Measurements from ENCODE around the gene R3HDM2.

R3HDM2 gene

DNA sequence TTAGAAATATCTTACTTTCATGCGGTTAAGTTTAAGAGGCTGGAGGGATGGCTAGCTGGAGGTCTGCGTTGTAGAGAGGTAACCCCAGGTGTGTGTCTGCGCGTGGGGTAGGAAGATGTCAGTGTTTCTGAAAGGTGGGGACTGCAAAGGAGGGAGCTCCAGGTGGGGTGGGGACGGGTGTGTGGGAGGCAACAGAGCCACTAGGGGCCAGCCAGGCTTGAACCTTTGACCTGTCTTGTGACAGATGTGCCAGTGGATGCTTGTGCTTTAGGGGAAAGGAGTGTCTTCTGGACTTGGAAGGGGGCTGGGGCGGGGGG lies 29.6 kb upstream of the R3HDM2 start:
- H3K4me3 ChIP-seq (ENCODE audit: low read depth in 1 of 5, low read length in 5 of 5): peak overlapping the region in 4 of 5 donors; percentile 44 to 70 (median 65)
- no peak overlapping the region for H3K9ac ChIP-seq (ENCODE audit: low read length in 5 of 5)
- H3K27me3 ChIP-seq (ENCODE audit: control insufficient read depth in 5 of 5, insufficient read depth in 4 of 5, low read length in 5 of 5): peaks cover 0 to 20% (median 6%) of the 10 kb centered on the region in 5 donors
- H3K9me3 ChIP-seq (ENCODE audit: control insufficient read depth in 5 of 5, low read length in 5 of 5): no peaks in the 10 kb centered on the region
- H3K4me1 ChIP-seq (ENCODE audit: control insufficient read depth in 5 of 5, insufficient read depth in 5 of 5, low read length in 5 of 5): peaks cover 5 to 41% (median 36%) of the 10 kb centered on the region in 5 donors
- no peak overlapping the region for H3K27ac ChIP-seq (ENCODE audit: low read depth, low read length)
- H3K36me3 ChIP-seq (ENCODE audit: control insufficient read depth in 5 of 5, insufficient read depth in 5 of 5, low read length in 5 of 5): no peaks in the 10 kb centered on the region

- Histone ChIP-seq H3K9me3 (ENCODE audit: control insufficient read depth in 5 of 5, low read length in 5 of 5) (no peaks in the 10 kb centered on the region), H3K36me3 (ENCODE audit: control insufficient read depth in 5 of 5, insufficient read depth in 5 of 5, low read length in 5 of 5) (no peaks in the 10 kb centered on the region), H3K9ac (ENCODE audit: low read length in 5 of 5) (peak within 1 kb of the TSS; percentile 30 to 89 (median 72)), H3K4me3 (ENCODE audit: low read depth in 1 of 5, low read length in 5 of 5) (peak within 1 kb of the TSS; percentile 86 to 99 (median 88)), H3K4me1 (ENCODE audit: control insufficient read depth in 5 of 5, insufficient read depth in 5 of 5, low read length in 5 of 5) (peaks cover 5 to 41% (median 36%) of the 10 kb centered on the region in 5 donors), H3K27ac (ENCODE audit: low read depth, low read length) (peak within 1 kb of the TSS; percentile 74), H3K27me3 (ENCODE audit: control insufficient read depth in 5 of 5, insufficient read depth in 4 of 5, low read length in 5 of 5) (peaks cover 0 to 21% (median 6%) of the 10 kb centered on the region in 5 donors)
Observed at GRCh38 chr12:57459750-57460467, 29.1 kb upstream of the R3HDM2 start, which contains the start of gene GLI1. GLI1 (plus strand) TSS chr12:57459785; CDS start chr12:57463692, 3,907 bp downstream.

DNA sequence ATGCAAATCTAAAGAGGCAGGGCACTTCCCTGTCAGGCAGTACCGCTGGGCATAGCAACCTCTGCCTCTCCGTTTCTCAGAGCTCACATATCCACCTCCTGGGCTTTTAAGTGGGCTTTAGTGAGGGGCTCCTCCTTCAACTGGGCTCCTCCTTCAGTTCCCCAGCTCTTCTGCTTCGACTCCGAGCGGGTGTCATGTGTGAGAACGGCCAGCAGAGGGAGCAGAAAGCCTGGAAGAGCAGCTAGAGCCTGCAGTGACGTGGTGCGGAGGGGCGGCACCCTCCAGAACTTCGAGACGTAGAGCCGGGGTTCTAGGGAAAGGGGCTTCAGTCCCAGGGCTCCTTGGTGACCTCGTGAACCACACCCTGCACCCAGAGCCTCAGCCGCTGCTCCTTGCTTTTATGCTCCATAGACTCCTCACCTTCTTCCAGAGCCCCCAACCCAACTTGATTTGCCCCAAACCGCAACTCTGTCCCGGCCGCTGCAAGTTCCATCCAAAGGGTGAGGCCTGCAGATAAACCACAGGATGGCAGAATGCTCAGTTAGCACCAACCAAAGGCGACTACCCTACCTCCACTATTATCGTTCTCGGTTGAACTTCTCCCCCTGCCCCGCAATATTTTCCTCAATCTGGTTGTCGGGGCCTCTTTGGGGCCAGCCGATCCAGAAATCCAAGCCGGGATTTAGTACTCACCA lies 28.4 kb upstream of the R3HDM2 start:
- peaks cover 5 to 42% (median 36%) of the 10 kb centered on the region in 5 donors for H3K4me1 ChIP-seq (ENCODE audit: control insufficient read depth in 5 of 5, insufficient read depth in 5 of 5, low read length in 5 of 5)

GRCh38 chr12:57458665-57459054 lies 27.8 kb upstream of the R3HDM2 start:
- Histone ChIP-seq H3K36me3 (ENCODE audit: control insufficient read depth in 5 of 5, insufficient read depth in 5 of 5, low read length in 5 of 5) (no peaks in the 10 kb centered on the region), H3K9ac (ENCODE audit: low read length in 5 of 5) (peak overlapping the region; percentile 9 to 89 (median 72)), H3K4me1 (ENCODE audit: control insufficient read depth in 5 of 5, insufficient read depth in 5 of 5, low read length in 5 of 5) (peaks cover 5 to 42% (median 36%) of the 10 kb centered on the region in 5 donors), H3K9me3 (ENCODE audit: control insufficient read depth in 5 of 5, low read length in 5 of 5) (no peaks in the 10 kb centered on the region), H3K27ac (ENCODE audit: low read depth, low read length) (peak overlapping the region; percentile 74), H3K4me3 (ENCODE audit: low read depth in 1 of 5, low read length in 5 of 5) (peak overlapping the region; percentile 86 to 99 (median 88)), H3K27me3 (ENCODE audit: control insufficient read depth in 5 of 5, insufficient read depth in 4 of 5, low read length in 5 of 5) (peaks cover 0 to 21% (median 6%) of the 10 kb centered on the region in 5 donors)

More for the DNA sequence above, 28.4 kb upstream of the R3HDM2 start:
- peak overlapping the region; percentile 74 for H3K27ac ChIP-seq (ENCODE audit: low read depth, low read length)
- H3K4me3 ChIP-seq (ENCODE audit: low read depth in 1 of 5, low read length in 5 of 5): peak overlapping the region; percentile 86 to 99 (median 88)
- no peaks in the 10 kb centered on the region for H3K9me3 ChIP-seq (ENCODE audit: control insufficient read depth in 5 of 5, low read length in 5 of 5)
- H3K9ac ChIP-seq (ENCODE audit: low read length in 5 of 5): peak overlapping the region; percentile 30 to 89 (median 72)
- peaks cover 0 to 21% (median 6%) of the 10 kb centered on the region in 5 donors for H3K27me3 ChIP-seq (ENCODE audit: control insufficient read depth in 5 of 5, insufficient read depth in 4 of 5, low read length in 5 of 5)
- H3K36me3 ChIP-seq (ENCODE audit: control insufficient read depth in 5 of 5, insufficient read depth in 5 of 5, low read length in 5 of 5): no peaks in the 10 kb centered on the region

DNA sequence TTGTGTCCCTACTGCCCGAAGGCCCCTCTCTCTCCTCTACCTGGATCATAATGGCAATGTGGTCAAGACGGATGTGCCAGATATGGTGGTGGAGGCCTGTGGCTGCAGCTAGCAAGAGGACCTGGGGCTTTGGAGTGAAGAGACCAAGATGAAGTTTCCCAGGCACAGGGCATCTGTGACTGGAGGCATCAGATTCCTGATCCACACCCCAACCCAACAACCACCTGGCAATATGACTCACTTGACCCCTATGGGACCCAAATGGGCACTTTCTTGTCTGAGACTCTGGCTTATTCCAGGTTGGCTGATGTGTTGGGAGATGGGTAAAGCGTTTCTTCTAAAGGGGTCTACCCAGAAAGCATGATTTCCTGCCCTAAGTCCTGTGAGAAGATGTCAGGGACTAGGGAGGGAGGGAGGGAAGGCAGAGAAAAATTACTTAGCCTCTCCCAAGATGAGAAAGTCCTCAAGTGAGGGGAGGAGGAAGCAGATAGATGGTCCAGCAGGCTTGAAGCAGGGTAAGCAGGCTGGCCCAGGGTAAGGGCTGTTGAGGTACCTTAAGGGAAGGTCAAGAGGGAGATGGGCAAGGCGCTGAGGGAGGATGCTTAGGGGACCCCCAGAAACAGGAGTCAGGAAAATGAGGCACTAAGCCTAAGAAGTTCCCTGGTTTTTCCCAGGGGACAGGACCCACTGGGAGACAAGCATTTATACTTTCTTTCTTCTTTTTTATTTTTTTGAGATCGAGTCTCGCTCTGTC lies 26.1 kb upstream of the R3HDM2 start:
- Histone ChIP-seq H3K4me3 (ENCODE audit: low read depth in 1 of 5, low read length in 5 of 5) (no peak overlapping the region), H3K4me1 (ENCODE audit: control insufficient read depth in 5 of 5, insufficient read depth in 5 of 5, low read length in 5 of 5) (peaks cover 5 to 32% (median 27%) of the 10 kb centered on the region in 5 donors), H3K27ac (ENCODE audit: low read depth, low read length) (no peak overlapping the region), H3K27me3 (ENCODE audit: control insufficient read depth in 5 of 5, insufficient read depth in 4 of 5, low read length in 5 of 5) (peaks cover 0 to 24% (median 9%) of the 10 kb centered on the region in 5 donors), H3K9ac (ENCODE audit: low read length in 5 of 5) (no peak overlapping the region), H3K9me3 (ENCODE audit: control insufficient read depth in 5 of 5, low read length in 5 of 5) (no peaks in the 10 kb centered on the region), H3K36me3 (ENCODE audit: control insufficient read depth in 5 of 5, insufficient read depth in 5 of 5, low read length in 5 of 5) (no peaks in the 10 kb centered on the region)

- no peak overlapping the region for H3K9ac ChIP-seq (ENCODE audit: low read length in 5 of 5)
- H3K27ac ChIP-seq (ENCODE audit: low read depth, low read length): no peak overlapping the region
- peaks cover 5 to 27% (median 22%) of the 10 kb centered on the region in 5 donors for H3K4me1 ChIP-seq (ENCODE audit: control insufficient read depth in 5 of 5, insufficient read depth in 5 of 5, low read length in 5 of 5)
- H3K27me3 ChIP-seq (ENCODE audit: control insufficient read depth in 5 of 5, insufficient read depth in 4 of 5, low read length in 5 of 5): peaks cover 0 to 26% (median 8%) of the 10 kb centered on the region in 5 donors
- H3K9me3 ChIP-seq (ENCODE audit: control insufficient read depth in 5 of 5, low read length in 5 of 5): no peaks in the 10 kb centered on the region
- H3K36me3 ChIP-seq (ENCODE audit: control insufficient read depth in 5 of 5, insufficient read depth in 5 of 5, low read length in 5 of 5): no peaks in the 10 kb centered on the region
- H3K4me3 ChIP-seq (ENCODE audit: low read depth in 1 of 5, low read length in 5 of 5): no peak overlapping the region
Observed at GRCh38 chr12:57456145-57456700, 25.4 kb upstream of the R3HDM2 start.

GRCh38 chr12:57455374-57456144 lies 24.7 kb upstream of the R3HDM2 start:
- Histone ChIP-seq H3K4me1 (ENCODE audit: control insufficient read depth in 5 of 5, insufficient read depth in 5 of 5, low read length in 5 of 5) (peaks cover 5 to 21% (median 16%) of the 10 kb centered on the region in 5 donors), H3K4me3 (ENCODE audit: low read depth in 1 of 5, low read length in 5 of 5) (no peak overlapping the region), H3K9ac (ENCODE audit: low read length in 5 of 5) (no peak overlapping the region), H3K27me3 (ENCODE audit: control insufficient read depth in 5 of 5, insufficient read depth in 4 of 5, low read length in 5 of 5) (peaks cover 0 to 20% (median 6%) of the 10 kb centered on the region in 5 donors), H3K36me3 (ENCODE audit: control insufficient read depth in 5 of 5, insufficient read depth in 5 of 5, low read length in 5 of 5) (no peaks in the 10 kb centered on the region), H3K9me3 (ENCODE audit: control insufficient read depth in 5 of 5, low read length in 5 of 5) (no peaks in the 10 kb centered on the region), H3K27ac (ENCODE audit: low read depth, low read length) (no peak overlapping the region)

DNA sequence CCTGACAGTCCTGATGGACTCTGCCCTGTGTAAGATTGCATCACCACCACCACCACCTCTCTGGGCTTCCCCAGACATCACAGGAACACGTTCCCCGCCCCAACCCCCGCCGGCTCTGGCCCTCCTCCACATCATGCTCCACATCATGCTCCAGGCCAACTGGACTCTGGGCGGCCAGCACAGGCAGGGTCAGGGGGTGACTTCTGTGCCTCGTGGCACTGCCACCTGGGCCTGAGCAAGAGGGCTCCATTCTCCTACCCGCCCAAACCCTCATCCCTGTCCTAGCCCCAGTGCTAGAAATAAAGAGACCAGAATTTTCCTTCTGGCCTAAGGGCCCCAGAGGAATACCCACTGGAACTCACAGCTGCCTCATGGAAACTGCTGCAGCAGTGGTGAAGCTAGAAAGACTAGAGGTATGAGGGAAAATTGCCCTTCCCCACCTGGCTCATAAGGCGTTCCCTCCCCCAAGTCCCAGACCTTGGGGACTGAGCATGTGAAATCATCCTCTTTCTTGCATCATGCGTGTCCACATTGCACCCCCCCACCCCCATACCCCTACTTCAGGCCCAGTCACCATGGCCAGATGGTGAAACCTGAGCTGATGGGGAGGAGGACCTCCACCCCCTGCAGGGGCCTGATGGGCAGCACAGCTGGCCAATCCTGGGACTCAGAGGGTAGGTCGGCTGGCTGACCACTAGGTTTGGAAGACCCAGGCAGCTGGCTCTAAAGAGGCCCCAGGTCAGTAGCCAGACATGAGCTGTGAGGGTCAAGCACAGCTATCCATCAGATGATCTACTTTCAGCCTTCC lies 23.9 kb upstream of the R3HDM2 start, which contains the start of gene INHBE:
INHBE (plus strand) TSS at position 742 of the 808 bp plus-strand sequence. CDS start 230 bp downstream, outside the sequence.
- no peak within 1 kb of the TSS for H3K27ac ChIP-seq (ENCODE audit: low read depth, low read length)
- no peak within 1 kb of the TSS for H3K4me3 ChIP-seq (ENCODE audit: low read depth in 1 of 5, low read length in 5 of 5)
- H3K36me3 ChIP-seq (ENCODE audit: control insufficient read depth in 5 of 5, insufficient read depth in 5 of 5, low read length in 5 of 5): no peaks in the 10 kb centered on the region
- no peak within 1 kb of the TSS for H3K9ac ChIP-seq (ENCODE audit: low read length in 5 of 5)
- peaks cover 5 to 17% (median 11%) of the 10 kb centered on the region in 5 donors for H3K4me1 ChIP-seq (ENCODE audit: control insufficient read depth in 5 of 5, insufficient read depth in 5 of 5, low read length in 5 of 5)
- H3K27me3 ChIP-seq (ENCODE audit: control insufficient read depth in 5 of 5, insufficient read depth in 4 of 5, low read length in 5 of 5): peaks cover 0 to 18% (median 6%) of the 10 kb centered on the region in 5 donors
- no peaks in the 10 kb centered on the region for H3K9me3 ChIP-seq (ENCODE audit: control insufficient read depth in 5 of 5, low read length in 5 of 5)

Data from subcutaneous abdominal adipose tissue (tissue), 5 donors.